T1000 (cell line): Measurements from ENCODE around the gene SEC31A.
"Not testable (repeated sequence)": the region's sequence is repeated elsewhere in the genome, so short reads cannot be mapped to it uniquely, and the experiment has no call there.

Experiments used
- DNase-seq: peaks from one replicate; lab custom pipeline; 2025; ENCODE audit warnings: mixed read lengths; lab: John Stamatoyannopoulos, UW

SEC31A gene

DNA sequence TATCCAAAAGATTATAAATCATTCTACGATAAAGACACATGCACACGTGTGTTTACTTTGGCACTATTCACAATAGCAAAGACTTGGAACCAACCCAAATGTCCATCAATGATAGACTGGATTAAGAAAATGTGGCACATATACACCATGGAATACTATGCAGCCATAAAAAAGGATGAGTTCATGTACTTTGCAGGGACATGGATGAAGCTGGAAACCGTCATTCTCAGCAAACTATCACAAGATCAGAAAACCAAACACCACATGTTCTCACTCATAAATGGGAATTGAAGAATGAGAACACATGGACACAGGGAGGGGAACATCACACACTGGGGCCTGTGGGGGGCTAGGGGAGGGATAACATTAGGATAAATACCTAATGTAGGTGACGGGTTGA is 57.9 kb downstream of the SEC31A start:
- not testable (repeated sequence) for DNase-seq

GRCh38 chr4:82825425-82825824 is 65.5 kb downstream of the SEC31A start:
- DNase-seq, result no peak

- DNase-seq, result no peak
Measured at GRCh38 chr4:82823062-82823461, 67.9 kb downstream of the SEC31A start.

- no peak for DNase-seq
Measured at GRCh38 chr4:82820689-82821088, 70.3 kb downstream of the SEC31A start.

DNA sequence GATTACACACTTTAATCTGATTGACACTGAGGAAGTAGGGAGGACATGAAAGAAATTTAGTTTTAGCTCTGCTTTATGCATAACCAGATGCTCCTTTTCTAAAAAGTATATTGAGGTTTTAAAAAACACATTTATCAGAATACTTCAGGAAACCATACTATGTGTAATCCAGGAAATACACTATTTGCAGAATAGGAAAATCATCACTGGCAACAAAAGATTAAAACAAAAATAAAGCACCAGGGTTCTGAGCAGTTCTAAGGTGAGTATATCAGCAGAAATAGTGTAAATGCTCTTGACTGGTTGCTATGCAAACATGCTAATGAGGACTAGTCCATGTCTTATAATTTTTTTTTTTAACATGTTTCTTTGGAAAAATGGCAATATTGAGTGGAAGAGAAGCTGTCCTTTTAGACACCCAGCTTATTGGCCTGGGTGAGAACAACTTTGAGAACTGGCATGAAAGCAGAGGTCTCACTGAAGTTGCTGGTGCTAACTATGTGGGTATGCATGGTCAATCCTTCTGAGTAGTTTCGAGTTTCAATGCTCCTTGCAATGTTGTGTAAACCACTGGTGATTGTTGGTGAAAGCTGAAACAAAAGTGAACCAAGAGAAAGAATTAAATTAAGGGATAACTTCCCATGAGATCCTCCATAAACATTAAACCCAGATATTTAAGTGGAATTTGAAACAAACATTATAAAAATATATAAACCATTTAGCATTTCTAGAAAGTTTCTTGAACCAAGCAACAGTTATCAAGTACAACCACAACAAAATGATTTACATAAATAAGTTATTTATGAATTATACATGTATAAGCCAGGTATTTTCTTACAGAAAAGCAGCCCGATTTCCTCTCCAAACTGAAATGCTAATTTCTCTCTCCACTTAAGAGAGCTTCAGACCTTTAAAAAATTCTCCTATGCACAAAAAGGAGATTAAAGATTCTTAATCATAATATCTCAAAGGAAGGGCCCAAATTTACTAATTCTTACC is 72.0 kb downstream of the SEC31A start:
- no peak for DNase-seq

GRCh38 chr4:82816874-82817273 is 74.1 kb downstream of the SEC31A start:
- DNase-seq, result not testable (repeated sequence)

- no peak for DNase-seq
Measured at GRCh38 chr4:82814034-82814433, 76.9 kb downstream of the SEC31A start.

GRCh38 chr4:82811838-82812341 is 79.1 kb downstream of the SEC31A start:
- DNase-seq, result no peak

- no peak for DNase-seq
Measured at GRCh38 chr4:82811392-82811791, 79.6 kb downstream of the SEC31A start.

DNA sequence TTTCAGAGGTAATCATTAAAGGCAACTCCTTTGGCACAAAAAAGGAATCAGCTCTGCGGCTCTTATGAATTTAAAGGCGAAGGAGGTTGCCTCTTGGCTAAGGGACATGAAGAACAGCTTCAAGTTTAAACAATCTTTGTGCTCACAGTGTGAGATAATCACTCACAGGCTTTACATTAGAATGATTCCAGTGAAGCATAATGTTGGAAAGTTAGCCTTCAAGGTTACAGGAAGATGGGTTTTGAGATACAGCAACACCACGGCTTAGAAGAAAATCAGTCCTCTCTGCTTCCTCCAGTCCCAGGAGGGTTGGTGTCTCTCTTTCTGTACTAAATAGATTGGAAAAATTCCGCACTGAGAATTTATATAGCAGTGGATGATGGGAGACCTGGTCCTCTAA is 80.8 kb downstream of the SEC31A start:
- no peak for DNase-seq

DNA sequence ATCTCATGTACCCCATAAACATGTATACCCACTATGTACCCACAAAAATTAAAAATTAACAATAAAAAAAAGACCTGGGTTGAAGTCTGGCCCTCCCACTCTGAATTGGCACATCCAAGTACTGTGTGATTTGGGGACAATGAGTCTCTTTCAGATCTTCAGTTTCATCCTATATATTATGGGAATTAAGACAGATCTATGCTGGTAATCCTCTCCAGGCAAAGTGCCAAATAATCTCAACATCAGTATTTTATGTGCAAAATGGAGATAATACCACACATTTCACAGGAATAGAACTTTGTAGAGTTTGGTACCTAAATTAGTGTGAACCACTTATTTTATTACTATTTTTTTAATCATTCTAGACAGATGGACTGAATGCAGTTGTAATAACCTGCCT is 81.3 kb downstream of the SEC31A start:
- DNase-seq, result no peak

GRCh38 chr4:82803746-82804145 is 87.2 kb downstream of the SEC31A start:
- no peak for DNase-seq

GRCh38 chr4:82802911-82803310 is 88.0 kb downstream of the SEC31A start:
- DNase-seq, result no peak

GRCh38 chr4:82801910-82802521 is 88.9 kb downstream of the SEC31A start:
- DNase-seq, result no peak

- DNase-seq, result no peak
Measured at GRCh38 chr4:82799006-82799881, 91.7 kb downstream of the SEC31A start.

DNA sequence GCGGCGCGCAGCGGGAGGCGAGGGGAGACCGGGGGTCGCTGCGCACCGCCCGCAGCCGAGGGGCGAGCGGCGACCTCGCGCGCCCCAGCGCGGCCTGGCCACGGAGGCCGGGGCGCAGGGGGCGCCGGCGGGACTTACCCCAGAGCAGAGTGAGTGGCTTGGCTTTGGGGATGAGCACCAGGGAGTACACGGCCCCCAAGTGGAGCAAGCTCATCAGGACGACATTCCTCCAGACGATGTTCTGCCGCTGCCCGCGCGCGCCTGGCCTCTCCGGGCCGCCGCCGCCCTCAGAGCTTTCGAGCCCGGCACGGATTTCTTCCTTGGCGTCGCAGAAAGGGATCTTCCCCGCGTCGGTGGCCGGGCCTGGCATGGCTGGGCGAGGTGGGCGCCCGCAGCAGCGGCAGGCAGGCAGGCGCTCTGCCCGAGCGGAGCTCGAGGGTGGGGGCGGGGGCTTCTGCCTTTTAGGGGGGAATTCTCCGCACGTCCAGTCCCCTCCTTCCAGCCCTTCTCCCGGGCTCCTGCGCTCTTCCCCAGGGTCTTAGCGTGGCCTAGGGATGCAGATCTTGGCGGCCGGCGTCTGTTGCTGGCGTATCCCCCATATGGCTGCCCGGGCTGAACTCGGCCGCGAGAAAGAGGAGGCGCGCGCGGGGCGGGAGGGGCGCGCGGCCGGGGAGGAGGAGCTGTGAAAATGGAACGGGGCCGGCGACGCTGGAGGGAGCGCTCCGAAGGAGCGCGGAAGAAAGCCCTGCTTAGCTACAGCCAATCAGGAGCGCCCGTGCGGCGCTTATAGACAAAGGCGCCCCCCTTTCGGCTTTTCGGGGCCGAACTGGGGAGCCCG is 92.6 kb downstream of the SEC31A start, which contains the start of gene SCD5:
SCD5 (minus strand) TSS at position 629 of the 838 bp plus-strand sequence; CDS start at position 370, 259 bp downstream.
- DNase-seq, result peak; percentile 40

DNA sequence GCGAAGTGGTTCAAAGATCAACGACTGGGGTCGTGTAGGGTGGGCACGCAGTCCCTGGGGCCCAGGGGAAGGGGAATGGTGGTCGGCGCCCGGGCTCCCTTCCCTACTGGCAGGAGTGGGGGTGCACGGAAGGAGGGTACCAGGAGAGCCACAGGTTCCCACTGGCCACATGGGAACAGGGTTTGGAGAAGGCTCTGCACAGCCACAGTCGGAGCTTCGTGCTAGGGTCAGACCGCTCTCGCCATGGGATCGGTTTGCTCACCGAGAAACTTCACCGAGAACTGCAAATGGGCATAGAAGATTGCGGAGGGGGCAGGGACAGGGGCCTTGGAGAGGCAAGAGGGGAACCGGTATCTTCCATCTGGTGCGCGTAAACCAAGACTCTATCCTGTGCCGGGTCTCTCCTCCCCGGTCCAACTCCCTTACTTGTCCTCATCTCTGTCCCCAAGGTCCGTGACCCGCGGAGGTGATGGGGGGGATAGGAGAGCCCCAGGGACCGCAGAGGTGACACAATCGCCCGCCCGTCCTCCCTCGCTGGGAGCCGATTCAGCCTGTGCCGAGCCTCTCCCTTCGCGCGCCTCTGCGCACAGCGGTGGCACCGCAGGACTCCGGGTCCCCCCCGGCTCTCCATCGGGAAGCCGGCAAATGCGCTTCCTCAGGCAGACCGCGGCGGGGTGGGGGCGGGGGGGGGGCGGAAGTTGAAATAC is 93.4 kb downstream of the SEC31A start:
- no peak for DNase-seq

DNA sequence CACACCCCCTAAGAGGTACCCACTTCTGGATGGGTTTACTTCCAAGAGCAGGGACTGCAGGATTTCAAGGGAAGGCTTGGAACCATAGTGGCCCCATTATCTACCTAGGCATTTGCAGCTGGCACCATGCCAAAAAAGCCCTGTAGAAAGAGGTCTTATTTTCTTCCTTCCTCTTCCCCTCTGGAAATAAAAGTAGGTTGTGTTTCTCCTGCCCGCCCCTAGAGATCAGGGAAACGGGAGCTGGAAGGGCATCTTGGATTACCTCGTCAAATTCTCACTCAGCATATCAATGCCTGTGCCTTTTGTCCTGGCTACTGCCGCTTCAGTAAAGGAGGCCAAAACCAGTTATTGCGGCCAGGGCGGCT is 93.9 kb downstream of the SEC31A start:
- DNase-seq, result no peak

DNA sequence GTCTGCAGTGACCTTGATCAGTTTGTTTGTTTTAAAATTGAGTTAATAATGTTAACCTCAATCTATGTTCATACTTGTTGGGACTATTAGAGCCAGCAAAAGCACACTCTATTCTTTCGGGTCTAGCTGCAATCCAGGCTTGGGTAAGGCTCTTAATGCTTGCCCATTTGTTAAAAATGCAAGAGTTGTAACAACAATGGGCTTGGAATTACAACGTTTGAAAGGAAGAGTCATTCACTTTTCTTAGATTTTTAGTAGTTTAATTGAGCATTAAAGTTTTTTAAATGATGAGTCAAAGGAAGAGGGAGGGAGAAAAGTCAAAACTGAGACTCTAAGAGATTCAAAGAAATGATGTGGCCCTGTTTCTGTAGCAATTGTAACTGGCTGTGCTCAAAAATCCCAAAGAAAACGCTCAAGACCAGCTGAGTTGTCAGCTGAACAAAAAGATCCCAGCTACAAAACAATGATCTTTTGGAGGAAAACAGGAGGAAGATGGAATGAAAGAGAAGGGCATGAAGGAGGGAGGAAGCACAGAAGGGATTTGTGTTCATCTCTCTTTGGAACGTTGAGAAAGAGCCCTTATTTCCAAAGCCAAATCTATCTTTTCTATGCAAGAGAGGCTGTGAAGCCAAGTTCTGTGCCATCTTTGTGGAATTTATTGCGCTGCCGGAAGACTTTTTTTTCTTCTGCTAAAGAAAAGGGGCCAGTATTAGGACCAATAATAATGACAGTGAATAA is 97.9 kb downstream of the SEC31A start:
- DNase-seq, result no peak

DNA sequence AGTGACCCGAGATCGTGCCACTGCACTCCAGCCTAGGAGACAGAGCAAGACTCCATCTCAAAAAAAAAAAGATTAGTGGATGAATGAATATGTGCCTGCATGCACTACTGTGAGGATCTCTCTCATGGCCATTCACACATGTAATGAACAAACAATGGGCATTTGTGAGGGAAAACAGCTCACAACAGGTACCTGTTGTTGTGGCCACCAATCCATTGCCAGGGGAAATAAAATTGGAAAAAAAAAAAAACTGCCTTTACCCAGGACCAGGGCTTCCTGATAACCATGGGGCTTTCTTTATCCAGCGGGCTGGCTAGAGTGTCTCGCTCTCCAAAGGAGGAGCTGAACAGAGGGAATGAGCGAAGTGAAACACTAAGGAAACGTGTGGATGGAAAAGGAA is 99.8 kb downstream of the SEC31A start:
- DNase-seq, result no peak
